ENCODE data around the gene RUNX3. TPM values are rescaled to one million over a fixed set of nuclear protein-coding genes. Genes with fewer than 3 reads are reported as not detected.

Gene RUNX3
- polyA plus RNA-seq, 1 experiment = 0.23 TPM

DNA sequence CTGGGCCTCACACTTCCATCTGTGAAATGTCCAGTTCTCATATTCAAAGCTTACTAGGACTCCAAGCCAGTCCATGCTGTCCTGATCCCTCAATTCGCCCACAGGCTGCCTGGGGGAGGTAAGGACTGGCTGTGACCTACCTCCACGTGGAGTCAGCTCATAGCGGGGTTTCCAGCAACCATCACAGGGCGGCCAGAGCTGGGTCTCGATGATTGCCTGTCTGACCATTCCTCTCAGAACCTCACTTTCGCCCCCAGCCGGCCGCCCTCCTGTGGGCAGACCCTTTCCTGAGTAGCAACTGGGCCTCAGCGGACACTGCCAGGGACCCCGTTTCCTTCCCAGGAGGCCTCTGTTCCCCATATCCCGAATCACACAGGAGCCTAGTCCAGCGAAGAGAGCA lies 3.4 kb upstream of the RUNX3 start:
- TF ChIP-seq, protein P1, sequence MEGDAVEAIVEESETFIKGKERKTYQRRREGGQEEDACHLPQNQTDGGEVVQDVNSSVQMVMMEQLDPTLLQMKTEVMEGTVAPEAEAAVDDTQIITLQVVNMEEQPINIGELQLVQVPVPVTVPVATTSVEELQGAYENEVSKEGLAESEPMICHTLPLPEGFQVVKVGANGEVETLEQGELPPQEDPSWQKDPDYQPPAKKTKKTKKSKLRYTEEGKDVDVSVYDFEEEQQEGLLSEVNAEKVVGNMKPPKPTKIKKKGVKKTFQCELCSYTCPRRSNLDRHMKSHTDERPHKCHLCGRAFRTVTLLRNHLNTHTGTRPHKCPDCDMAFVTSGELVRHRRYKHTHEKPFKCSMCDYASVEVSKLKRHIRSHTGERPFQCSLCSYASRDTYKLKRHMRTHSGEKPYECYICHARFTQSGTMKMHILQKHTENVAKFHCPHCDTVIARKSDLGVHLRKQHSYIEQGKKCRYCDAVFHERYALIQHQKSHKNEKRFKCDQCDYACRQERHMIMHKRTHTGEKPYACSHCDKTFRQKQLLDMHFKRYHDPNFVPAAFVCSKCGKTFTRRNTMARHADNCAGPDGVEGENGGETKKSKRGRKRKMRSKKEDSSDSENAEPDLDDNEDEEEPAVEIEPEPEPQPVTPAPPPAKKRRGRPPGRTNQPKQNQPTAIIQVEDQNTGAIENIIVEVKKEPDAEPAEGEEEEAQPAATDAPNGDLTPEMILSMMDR (IDR thresholded peaks at IDR 0.05; ENCODE audit: insufficient read depth, low read depth, low read length) = no peak
- H3K27me3 ChIP-seq (ENCODE audit: control insufficient read depth, insufficient read depth, low read length) = peaks cover 34% of the 10 kb centered on the region

DNA sequence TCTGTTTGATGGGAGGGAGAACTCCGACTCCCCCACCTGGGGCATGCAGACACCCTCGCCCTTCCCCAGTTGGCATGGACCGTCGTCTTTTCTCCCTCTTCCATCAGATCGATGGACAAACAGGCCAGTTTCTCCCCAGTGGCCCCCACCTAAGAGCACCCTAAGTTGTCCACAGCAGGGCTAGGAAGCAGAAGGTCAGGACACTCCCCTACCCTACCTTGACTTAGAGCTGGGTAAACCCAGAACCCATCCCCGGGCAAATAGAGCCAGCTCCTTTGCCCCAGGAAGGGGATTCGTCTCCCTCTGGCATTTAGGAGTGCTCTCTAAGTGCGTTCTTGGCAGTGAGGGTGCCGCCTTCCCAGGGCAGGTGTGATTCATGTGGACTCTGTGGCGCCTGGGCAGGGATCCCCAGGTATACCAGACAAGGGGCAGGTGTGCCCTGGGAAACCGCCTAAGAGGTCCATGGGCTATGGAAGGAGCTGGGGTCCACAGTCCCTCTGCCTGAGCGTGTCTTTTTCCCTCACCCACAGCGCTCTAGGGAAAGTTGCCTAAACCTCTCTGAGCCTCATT lies 2.7 kb upstream of the RUNX3 start:
- no peak for DNase-seq (ENCODE audit: low read depth)
- TF ChIP-seq, protein P1 (IDR thresholded peaks at IDR 0.05; ENCODE audit: insufficient read depth, low read depth, low read length) = no peak
- CTCF ChIA-PET = interaction anchor here (0.6 to 14.8 kb wide), 27 partner anchors 9 to 273 kb away, joined by 3 to 146 read pairs (median 4); no protein-coding TSS in a partner anchor
- Histone ChIP-seq H3K36me3 (ENCODE audit: control insufficient read depth, insufficient read depth, low read length) (no peaks in the 10 kb centered on the region), H3K4me3 (ENCODE audit: low read depth, low read length) (no peak overlapping the region), H3K27me3 (ENCODE audit: control insufficient read depth, insufficient read depth, low read length) (peaks cover 39% of the 10 kb centered on the region)
- POLR2A ChIA-PET = no interaction called here

More for the DNA sequence above, 3.4 kb upstream of the RUNX3 start:
- POLR2A ChIA-PET = no interaction called here
- no peak for DNase-seq (ENCODE audit: low read depth)
- CTCF ChIA-PET = interaction anchor here (1.0 to 14.8 kb wide), 9 partner anchors 9 to 272 kb away, joined by 3 to 146 read pairs (median 5); no protein-coding TSS in a partner anchor
- Histone ChIP-seq H3K4me3 (ENCODE audit: low read depth, low read length) (no peak overlapping the region), H3K36me3 (ENCODE audit: control insufficient read depth, insufficient read depth, low read length) (no peaks in the 10 kb centered on the region)

DNA sequence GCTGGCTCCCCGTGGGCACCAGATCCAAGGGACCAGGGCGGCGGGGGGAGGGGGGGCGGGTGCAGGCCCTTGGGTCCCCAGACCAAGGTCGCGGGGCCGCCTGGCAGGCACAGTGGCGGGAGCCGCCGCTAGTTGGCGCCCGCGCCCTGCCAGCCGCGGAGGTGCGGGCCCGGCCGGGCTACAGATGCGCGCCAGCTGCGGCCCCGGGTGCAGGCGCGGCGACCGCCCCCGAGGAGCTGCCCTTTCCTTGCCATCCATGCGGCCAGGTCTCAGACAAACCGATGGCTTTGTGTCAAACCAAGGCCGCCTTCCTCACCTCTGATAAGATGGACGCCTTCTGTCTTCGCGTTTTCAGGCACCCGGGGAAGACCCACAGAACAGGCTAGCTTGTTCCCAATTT lies 2.2 kb upstream of the RUNX3 start:
- TF ChIP-seq, protein P1 (IDR thresholded peaks at IDR 0.05; ENCODE audit: insufficient read depth, low read depth, low read length) = no peak
- H3K27me3 ChIP-seq (ENCODE audit: control insufficient read depth, insufficient read depth, low read length) = peaks cover 43% of the 10 kb centered on the region
- DNase-seq (ENCODE audit: low read depth) = no peak
- no peak overlapping the region for H3K4me3 ChIP-seq (ENCODE audit: low read depth, low read length)
- CTCF ChIA-PET = interaction anchor here (0.6 to 14.8 kb wide), 26 partner anchors 10 to 273 kb away, joined by 3 to 146 read pairs (median 4); no protein-coding TSS in a partner anchor
- H3K36me3 ChIP-seq (ENCODE audit: control insufficient read depth, insufficient read depth, low read length) = no peaks in the 10 kb centered on the region
- POLR2A ChIA-PET = no interaction called here

- no peak for DNase-seq (ENCODE audit: low read depth)
- Histone ChIP-seq H3K4me3 (ENCODE audit: low read depth, low read length) (no peak overlapping the region), H3K27me3 (ENCODE audit: control insufficient read depth, insufficient read depth, low read length) (peaks cover 46% of the 10 kb centered on the region), H3K36me3 (ENCODE audit: control insufficient read depth, insufficient read depth, low read length) (no peaks in the 10 kb centered on the region)
- ChIA-PET CTCF (interaction anchor here (0.8 to 14.8 kb wide), 14 partner anchors 11 to 274 kb away, joined by 3 to 146 read pairs (median 4); no protein-coding TSS in a partner anchor), POLR2A (no interaction called here)
- TF ChIP-seq, protein P1 (IDR thresholded peaks at IDR 0.05; ENCODE audit: insufficient read depth, low read depth, low read length) = no peak
These were observed 1.6 kb upstream of the RUNX3 start for GRCh38 chr1:24931468-24932231.

GRCh38 chr1:24931146-24931467 lies 1.0 kb upstream of the RUNX3 start:
- POLR2A ChIA-PET = no interaction called here
- Histone ChIP-seq H3K36me3 (ENCODE audit: control insufficient read depth, insufficient read depth, low read length) (no peaks in the 10 kb centered on the region), H3K27me3 (ENCODE audit: control insufficient read depth, insufficient read depth, low read length) (peaks cover 46% of the 10 kb centered on the region), H3K4me3 (ENCODE audit: low read depth, low read length) (no peak overlapping the region)
- CTCF ChIA-PET = interaction anchor here (0.9 to 14.8 kb wide), 4 partner anchors 11 to 174 kb away, joined by 3 to 146 read pairs (median 14); no protein-coding TSS in a partner anchor
- DNase-seq (ENCODE audit: low read depth) = no peak
- TF ChIP-seq, protein P1 (IDR thresholded peaks at IDR 0.05; ENCODE audit: insufficient read depth, low read depth, low read length) = no peak
